GM12878 (cell line): ENCODE data around the gene BCAS3. TPM values are rescaled to one million over a fixed set of nuclear protein-coding genes. Genes with fewer than 3 reads are reported as not detected.

Experiments used
- ATAC-seq: fragments of 200-7000 bp; cut with Tn5 transposase; 3 replicates; pipeline ENCODE4 v1.9.1; 2020; ENCODE audit warnings: mild to moderate bottlenecking, moderate library complexity
- BruUV-seq: library from RNA; stranded (reverse); fragments of 400-500 nt; replicated peaks from 2 replicates; lab custom pipeline; 2021; lab: Mats Ljungman, UMichigan
- CTCF ChIA-PET: fragments of 300-600 bp; sonication (Branson Sonifier 250); formaldehyde crosslinking; extraction: SDS; loops from one replicate; lab custom pipeline; 2021; ENCODE audit warnings: inconsistent platforms; lab: Yijun Ruan, JAX
- POLR2A ChIA-PET: fragments of 350-600 bp; formaldehyde crosslinking; extraction: SDS; loops from one replicate; lab custom pipeline; 2021; ENCODE audit warnings: inconsistent platforms; lab: Charles Lee
- RAD21 ChIA-PET: fragments of 300-600 bp; sonication (Branson Sonifier 250); formaldehyde crosslinking; loops from one replicate; lab custom pipeline; 2023; ENCODE audit warnings: antibody characterized with exemption; ENCODE audit not compliant: unreplicated experiment; lab: Charles Lee
- SMC1A ChIA-PET: fragments of 300-600 bp; sonication (Branson Sonifier 250); formaldehyde crosslinking; loops from one replicate; lab custom pipeline; 2023; ENCODE audit not compliant: unreplicated experiment, uncharacterized antibody; lab: Charles Lee
- DNase-seq: peaks from one replicate; pipeline ENCODE4 v3.0.0-alpha.2; 2011; ENCODE audit warnings: low read depth, low spot score
- FAIRE-seq: peaks from 3 replicates; lab custom pipeline; 2011; peaks lifted over from hg19 to GRCh38; lab: Jason Lieb, UNC
- H2AFZ ChIP-seq: 2 replicates; pipeline ENCODE4 v1.6.0; 2011; ENCODE audit warnings: low read depth, low read length, control low read depth; ENCODE audit not compliant: control insufficient read depth
- H3K27ac ChIP-seq: 2 replicates; pipeline ENCODE4 v1.5.1; 2011; ENCODE audit warnings: control low read depth; ENCODE audit not compliant: control insufficient read depth, insufficient read depth
- H3K27me3 ChIP-seq, 2 experiments: replicated peaks in 1 of 2; 2 replicates each; pipeline versions ENCODE4 v1.6.0 to v1.6.1; 2011; ENCODE audit warnings: low read length in 1 of 2; ENCODE audit not compliant: control insufficient read depth in 2 of 2, insufficient read depth in 2 of 2
- H3K36me3 ChIP-seq, 2 experiments: 2 replicates each; pipeline ENCODE4 v1.5.1; 2011; ENCODE audit warnings: low read length in 1 of 2; ENCODE audit not compliant: control insufficient read depth in 2 of 2, insufficient read depth in 2 of 2
- H3K4me1 ChIP-seq: 2 replicates; pipeline ENCODE4 v1.6.1; 2011; ENCODE audit warnings: mild to moderate bottlenecking, low read length, moderate library complexity, mixed read lengths; ENCODE audit not compliant: control insufficient read depth, insufficient read depth
- H3K4me2 ChIP-seq: 2 replicates; pipeline ENCODE4 v1.6.0; 2011; ENCODE audit warnings: control low read depth; ENCODE audit not compliant: control insufficient read depth, insufficient read depth
- H3K4me3 ChIP-seq: fragments of 200-600 bp; sonication (generic); 2 replicates; pipeline ENCODE4 v1.5.1; 2016
- H3K79me2 ChIP-seq: 2 replicates; pipeline ENCODE4 v1.6.0; 2011; ENCODE audit warnings: low read length; ENCODE audit not compliant: control insufficient read depth, insufficient read depth
- H3K9ac ChIP-seq: 2 replicates; pipeline ENCODE4 v1.8.0; 2011; ENCODE audit warnings: low read length, control low read depth, mixed read lengths; ENCODE audit not compliant: control insufficient read depth, insufficient read depth
- H3K9me3 ChIP-seq: replicated peaks from 3 replicates; pipeline ENCODE4 v1.5.1; 2011; ENCODE audit warnings: mild to moderate bottlenecking, low read length; ENCODE audit not compliant: control insufficient read depth, insufficient read depth
- H4K20me1 ChIP-seq: 2 replicates; pipeline ENCODE4 v1.6.0; 2011; ENCODE audit not compliant: control insufficient read depth, insufficient read depth
- BCL3 ChIP-seq: IDR thresholded peaks from 2 replicates; pipeline ENCODE4 v1.6.1; 2011; ENCODE audit warnings: borderline replicate concordance, low read depth, mild to moderate bottlenecking, moderate library complexity, low read length; ENCODE audit not compliant: insufficient read depth, poor library complexity, severe bottlenecking
- CBX5 ChIP-seq: sonication (generic); IDR thresholded peaks from 2 replicates; pipeline ENCODE4 v1.6.1; 2016; ENCODE audit warnings: low read depth, moderate library complexity, mild to moderate bottlenecking, inconsistent platforms
- DPF2 ChIP-seq: fragments of 450-650 bp; IDR thresholded peaks from 2 replicates; pipeline ENCODE4 v1.6.1; 2017; ENCODE audit warnings: mild to moderate bottlenecking
- EP300 ChIP-seq, 2 experiments: fragments of 150-350 bp in 1 of 2; IDR thresholded peaks; 2 replicates each; pipeline ENCODE4 v1.6.1; 2011 to 2012; ENCODE audit warnings: low read depth in 2 of 2, low read length in 2 of 2, borderline replicate concordance in 1 of 2, improper control_type of control experiment in 1 of 2, inconsistent platforms in 1 of 2; ENCODE audit not compliant: control insufficient read depth in 1 of 2
- FOXK2 ChIP-seq: fragments of 450-650 bp; IDR thresholded peaks from 2 replicates; pipeline ENCODE4 v1.6.1; 2017; ENCODE audit warnings: mild to moderate bottlenecking, moderate library complexity
- ZNF384 ChIP-seq: IDR thresholded peaks from 2 replicates; pipeline ENCODE4 v1.6.1; 2012; ENCODE audit warnings: low read depth, mild to moderate bottlenecking, low read length, improper control_type of control experiment, borderline replicate concordance
- WGBS: methylation state at CpG from one replicate; pipeline ENCODE4 v1.1.6; 2016; ENCODE audit warnings: low lambda C conversion rate; ENCODE audit not compliant: insufficient replicate concordance, insufficient coverage; ENCODE audit errors: missing lambda C conversion rate; 5-methylcytosine and 5-hydroxymethylcytosine counted together
- in situ Hi-C: fragments of 300-500 bp; cut with MboI; formaldehyde crosslinking; loops from 9 replicates; pipeline ENCODE4 v1.14.3; 2018; ENCODE audit warnings: mixed read lengths
- intact Hi-C: fragments of 100-400 bp; cut with micrococcal nuclease; formaldehyde crosslinking; loops from one replicate; pipeline ENCODE4 v1.14.2; 2022; ENCODE audit not compliant: unreplicated experiment
- polyA plus RNA-seq, 11 experiments: library from polyadenylated mRNA; depleted of rRNA in 4 of 11; unstranded in 6 of 11; stranded (reverse) in 5 of 11; fragments of >200 nt; fragmentation: Nextera tagmentation in 4 of 11; fragmentation: Illumina TruSeq in 1 of 11; extraction: Ambion mirVana in 4 of 11; extraction: Trizol in 1 of 11; gene quantifications; 1 replicate in 1 of 11; 2 replicates in 10 of 11; pipeline versions ENCODE4 v1.2.1 to v1.2.3, GENCODE V29; 2011 to 2016; ENCODE audit warnings: inconsistent platforms in 2 of 11, missing spikeins in 2 of 11, low read depth in 1 of 11
- total RNA-seq, 4 experiments: library from RNA; depleted of rRNA in 3 of 4; stranded (reverse); fragments of >200 nt in 3 of 4; fragmentation: Illumina TruSeq in 1 of 4; extraction: Trizol in 1 of 4; gene quantifications; 2 replicates each; pipeline versions ENCODE4 v1.2.1 to v1.2.3, GENCODE V29; 2013 to 2021

Gene BCAS3
- total and polyA plus RNA-seq, 10 of the 15 experiments (the other 5 are each of a cell fraction or from before 2014, with no cell fraction given), result 2.1 to 11.0 (median 6.6) TPM

- no peaks in the 10 kb centered on the region for H3K27me3 ChIP-seq
- H3K4me3 ChIP-seq, result no peak overlapping the region
- ChIA-PET SMC1A (interaction anchor here (1.1 kb wide), 1 partner anchor 9 kb away, joined by 3 read pairs; no protein-coding TSS in a partner anchor), CTCF (no interaction called here), RAD21 (no interaction called here), POLR2A (interaction anchor here (0.6 kb wide), 1 partner anchor 25 kb away, joined by 4 read pairs; no protein-coding TSS in a partner anchor)
- FAIRE-seq (no peak), DNase-seq (no peak), ATAC-seq (peak; percentile 56)
- in situ Hi-C loops, result no loop called here
- H3K79me2 ChIP-seq, result no peaks in the 10 kb centered on the region
- H3K4me2 ChIP-seq, result no peak overlapping the region
- no peaks in the 10 kb centered on the region; the same call in 2 of the 3 replicates for H3K9me3 ChIP-seq
- H3K4me1 ChIP-seq, result no peaks in the 10 kb centered on the region
- intact Hi-C loops, result no loop called here
- no peak overlapping the region for H3K27ac ChIP-seq
- no peaks in the 10 kb centered on the region for H4K20me1 ChIP-seq
- H3K9ac ChIP-seq, result no peak overlapping the region
- H3K36me3 ChIP-seq, result no peaks in the 10 kb centered on the region
- WGBS, result 7% methylated on average over 2 of the region's 2 CpGs
- no TSS peak for BruUV-seq
- no peak overlapping the region for H2AFZ ChIP-seq
- TF ChIP-seq BCL3, result no peak
- no peak for TF ChIP-seq EP300 (IDR thresholded peaks at IDR 0.05; ENCODE audit: borderline replicate concordance in 1 of 2, control insufficient read depth in 1 of 2, low read depth in 2 of 2, low read length in 2 of 2)
- TF ChIP-seq DPF2, result no peak
- no peak for TF ChIP-seq ZNF384
- TF ChIP-seq CBX5, result no peak
- no peak for TF ChIP-seq FOXK2
Observed at GRCh38 chr17:61188081-61188480, 510.4 kb downstream of the BCAS3 start.
